ENCODE measurements around the gene OTOGL. TPM values are rescaled to one million over a fixed set of nuclear protein-coding genes. Genes with fewer than 3 reads are reported as not detected.

OTOGL gene
- total and polyA plus RNA-seq, 2 donors from 2014 or later: 0.47 to 0.80 TPM

DNA sequence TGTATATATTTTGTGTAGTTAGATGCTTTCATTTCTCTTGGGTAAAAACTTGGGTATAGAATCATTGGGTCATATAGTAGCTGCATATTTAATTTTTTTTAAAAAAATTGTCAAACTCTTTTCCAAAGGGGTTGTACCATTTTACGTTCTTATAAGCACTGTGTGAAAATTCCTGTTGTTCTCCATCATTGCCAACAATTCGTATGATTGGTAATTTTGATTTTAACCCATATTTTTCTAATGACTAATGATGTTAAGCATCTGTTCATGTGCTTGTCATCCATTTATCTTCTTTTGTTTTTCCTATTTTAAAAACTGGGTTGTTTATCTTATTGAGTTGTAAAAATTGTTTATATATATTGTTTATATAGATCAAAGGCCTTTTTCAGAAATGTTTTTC is 77.4 kb downstream of the OTOGL start:
- FAIRE-seq: no peak
- TF ChIP-seq CTCF (IDR thresholded peaks at IDR 0.05; ENCODE audit: borderline replicate concordance, extremely low read depth, insufficient read depth): no peak

DNA sequence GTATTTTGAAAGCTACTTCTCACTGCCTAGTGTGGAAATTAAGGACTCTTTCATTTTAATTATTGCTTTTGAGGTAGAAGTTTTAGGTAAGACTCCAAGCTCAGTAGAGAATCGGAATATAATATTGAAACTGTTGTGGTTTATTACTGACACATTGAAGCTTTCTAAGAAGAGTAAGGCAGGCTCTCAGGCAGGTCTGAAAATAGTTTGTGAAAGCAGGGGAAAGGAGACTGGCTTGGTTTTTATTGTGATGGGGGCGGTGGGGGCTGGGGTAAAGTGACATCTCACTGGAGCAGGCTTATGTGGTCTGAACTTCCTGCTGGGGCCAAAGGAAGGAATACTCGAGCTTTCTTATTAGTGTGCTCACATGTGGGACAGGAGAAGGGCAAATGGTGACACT is 79.5 kb downstream of the OTOGL start:
- no peak for FAIRE-seq
- no peak overlapping the region for H3K27ac ChIP-seq (ENCODE audit: low read depth in 2 of 2, low read length in 2 of 2)
- no peaks in the 10 kb centered on the region for H3K9me3 ChIP-seq (ENCODE audit: control insufficient read depth in 2 of 3, insufficient read depth in 1 of 3, low read length in 3 of 3)
- H3K4me3 ChIP-seq (ENCODE audit: low read length in 3 of 3): no peak overlapping the region
- H3K27me3 ChIP-seq (ENCODE audit: control insufficient read depth, insufficient read depth, low read length): no peaks in the 10 kb centered on the region
- no peak for DNase-seq
- intact Hi-C loops (cut with DNase I): no loop called here
- no peaks in the 10 kb centered on the region for H3K36me3 ChIP-seq (ENCODE audit: control insufficient read depth in 2 of 3, insufficient read depth in 3 of 3, low read length in 3 of 3)
- no peak overlapping the region for H3K9ac ChIP-seq (ENCODE audit: low read length in 3 of 3)
- no peaks in the 10 kb centered on the region for H3K4me1 ChIP-seq (ENCODE audit: control insufficient read depth in 2 of 3, insufficient read depth in 2 of 3, low read depth in 1 of 3, low read length in 3 of 3)
- TF ChIP-seq CTCF (IDR thresholded peaks at IDR 0.05; ENCODE audit: borderline replicate concordance, extremely low read depth, insufficient read depth): no peak

More for the DNA sequence above, 77.4 kb downstream of the OTOGL start:
- no peak for DNase-seq
- Histone ChIP-seq H3K27me3 (ENCODE audit: control insufficient read depth, insufficient read depth, low read length) (no peaks in the 10 kb centered on the region), H3K9me3 (ENCODE audit: control insufficient read depth in 2 of 3, insufficient read depth in 1 of 3, low read length in 3 of 3) (no peaks in the 10 kb centered on the region), H3K36me3 (ENCODE audit: control insufficient read depth in 2 of 3, insufficient read depth in 3 of 3, low read length in 3 of 3) (no peaks in the 10 kb centered on the region), H3K4me3 (ENCODE audit: low read length in 3 of 3) (no peak overlapping the region), H3K4me1 (ENCODE audit: control insufficient read depth in 2 of 3, insufficient read depth in 2 of 3, low read depth in 1 of 3, low read length in 3 of 3) (no peaks in the 10 kb centered on the region), H3K9ac (ENCODE audit: low read length in 3 of 3) (no peak overlapping the region), H3K27ac (ENCODE audit: low read depth in 2 of 2, low read length in 2 of 2) (no peak overlapping the region)
- intact Hi-C loops (cut with DNase I): no loop called here

- Histone ChIP-seq H3K27ac (ENCODE audit: low read depth in 2 of 2, low read length in 2 of 2) (no peak overlapping the region), H3K27me3 (ENCODE audit: control insufficient read depth, insufficient read depth, low read length) (no peaks in the 10 kb centered on the region), H3K9ac (ENCODE audit: low read length in 3 of 3) (no peak overlapping the region), H3K4me1 (ENCODE audit: control insufficient read depth in 2 of 3, insufficient read depth in 2 of 3, low read depth in 1 of 3, low read length in 3 of 3) (no peaks in the 10 kb centered on the region), H3K36me3 (ENCODE audit: control insufficient read depth in 2 of 3, insufficient read depth in 3 of 3, low read length in 3 of 3) (no peaks in the 10 kb centered on the region), H3K9me3 (ENCODE audit: control insufficient read depth in 2 of 3, insufficient read depth in 1 of 3, low read length in 3 of 3) (no peaks in the 10 kb centered on the region), H3K4me3 (ENCODE audit: low read length in 3 of 3) (no peak overlapping the region)
- intact Hi-C loops (cut with DNase I): no loop called here
- FAIRE-seq: no peak
- DNase-seq: no peak
- TF ChIP-seq CTCF (IDR thresholded peaks at IDR 0.05; ENCODE audit: borderline replicate concordance, extremely low read depth, insufficient read depth): no peak
Observed at GRCh38 chr12:80183939-80184338, 84.6 kb downstream of the OTOGL start.

DNA sequence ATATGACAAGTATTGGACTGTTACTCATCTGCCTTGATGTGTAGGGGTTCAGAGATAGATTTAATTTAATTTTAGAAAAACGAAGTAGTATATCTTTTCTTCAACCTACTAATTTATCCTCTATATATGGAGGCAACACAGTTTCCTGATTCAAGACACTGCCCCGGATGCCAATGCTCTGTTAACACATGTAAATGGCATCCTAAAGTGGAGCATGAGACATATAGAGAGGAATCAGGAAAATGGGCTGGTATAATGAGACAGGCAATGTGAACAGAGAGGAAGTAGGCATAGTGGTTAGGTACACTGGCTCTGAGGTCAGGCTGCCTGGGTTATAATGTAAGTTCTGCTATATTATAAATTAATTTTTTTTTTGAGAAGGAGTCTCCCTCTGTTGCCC is 85.6 kb downstream of the OTOGL start:
- TF ChIP-seq CTCF (IDR thresholded peaks at IDR 0.05; ENCODE audit: borderline replicate concordance, extremely low read depth, insufficient read depth): no peak
- Histone ChIP-seq H3K27ac (ENCODE audit: low read depth in 2 of 2, low read length in 2 of 2) (no peak overlapping the region), H3K36me3 (ENCODE audit: control insufficient read depth in 2 of 3, insufficient read depth in 3 of 3, low read length in 3 of 3) (no peaks in the 10 kb centered on the region), H3K9ac (ENCODE audit: low read length in 3 of 3) (no peak overlapping the region), H3K27me3 (ENCODE audit: control insufficient read depth, insufficient read depth, low read length) (no peaks in the 10 kb centered on the region), H3K4me1 (ENCODE audit: control insufficient read depth in 2 of 3, insufficient read depth in 2 of 3, low read depth in 1 of 3, low read length in 3 of 3) (no peaks in the 10 kb centered on the region), H3K4me3 (ENCODE audit: low read length in 3 of 3) (no peak overlapping the region), H3K9me3 (ENCODE audit: control insufficient read depth in 2 of 3, insufficient read depth in 1 of 3, low read length in 3 of 3) (no peaks in the 10 kb centered on the region)
- DNase-seq: no peak
- no peak for FAIRE-seq
- intact Hi-C loops (cut with DNase I): no loop called here

All from kidney (tissue), 14 donors.